A673 (cell line): ENCODE data around the gene PSPC1. TPM values are rescaled to one million over a fixed set of nuclear protein-coding genes. Genes with fewer than 3 reads are reported as not detected.

Source experiments
- BruUV-seq: library from RNA; stranded (reverse); fragments of 400-500 nt; replicated peaks from 2 replicates; lab custom pipeline; 2021; lab: Mats Ljungman, UMichigan
- CTCF ChIA-PET: fragments of 300-600 bp; sonication (Branson Sonifier 250); formaldehyde crosslinking; loops from one replicate; lab custom pipeline; 2022; ENCODE audit warnings: antibody characterized with exemption; lab: Charles Lee
- POLR2A ChIA-PET: fragments of 300-600 bp; sonication (Branson Sonifier 250); formaldehyde crosslinking; loops from one replicate; lab custom pipeline; 2022; ENCODE audit warnings: antibody characterized with exemption; ENCODE audit not compliant: low non-redundant PET; lab: Charles Lee
- DNase-seq: peaks from one replicate; pipeline ENCODE4 v3.0.0-alpha.2; 2015; ENCODE audit warnings: low spot score
- H3K27ac ChIP-seq: fragments of 200-600 bp; sonication (generic); 2 replicates; pipeline ENCODE4 v1.5.1; 2016; ENCODE audit warnings: mixed run types, low read depth, mild to moderate bottlenecking, mixed read lengths, antibody characterized with exemption, low read length; ENCODE audit not compliant: poor library complexity, severe bottlenecking
- H3K27me3 ChIP-seq: fragments of 200-600 bp; sonication (generic); replicated peaks from 2 replicates; pipeline ENCODE4 v1.6.1; 2017; ENCODE audit warnings: mixed run types, low read depth, mild to moderate bottlenecking, mixed read lengths, antibody characterized with exemption, low read length; ENCODE audit not compliant: insufficient read depth, poor library complexity
- H3K36me3 ChIP-seq: fragments of 200-600 bp; sonication (generic); 2 replicates; pipeline ENCODE4 v1.6.1; 2016; ENCODE audit warnings: mixed run types, mild to moderate bottlenecking, mixed read lengths, antibody characterized with exemption, low read length; ENCODE audit not compliant: insufficient read depth, poor library complexity, severe bottlenecking
- H3K4me1 ChIP-seq: fragments of 200-600 bp; sonication (generic); 2 replicates; pipeline ENCODE4 v1.6.1; 2017; ENCODE audit warnings: mixed run types, mild to moderate bottlenecking, mixed read lengths, antibody characterized with exemption, low read length; ENCODE audit not compliant: insufficient read depth, poor library complexity, severe bottlenecking
- H3K4me3 ChIP-seq: fragments of 200-600 bp; sonication (generic); 2 replicates; pipeline ENCODE4 v1.5.1; 2016; ENCODE audit warnings: low read depth, mixed run types, mild to moderate bottlenecking, mixed read lengths, low read length; ENCODE audit not compliant: poor library complexity, severe bottlenecking
- H3K9me3 ChIP-seq: fragments of 200-600 bp; sonication (generic); 2 replicates; pipeline ENCODE4 v1.6.1; 2016; ENCODE audit warnings: mixed run types, low read depth, mild to moderate bottlenecking, mixed read lengths, antibody characterized with exemption, low read length; ENCODE audit not compliant: poor library complexity, severe bottlenecking
- EZH2 ChIP-seq: fragments of 200-600 bp; sonication (generic); IDR thresholded peaks from 2 replicates; pipeline ENCODE4 v1.6.1; 2017; ENCODE audit warnings: borderline replicate concordance, low read depth, mild to moderate bottlenecking, mixed read lengths, antibody characterized with exemption, low read length; ENCODE audit not compliant: poor library complexity, severe bottlenecking
- intact Hi-C: fragments of 100-400 bp; cut with micrococcal nuclease; formaldehyde crosslinking; loops from one replicate; pipeline ENCODE4 v1.10.0; 2022; ENCODE audit not compliant: unreplicated experiment
- total RNA-seq: library from RNA; stranded (reverse); gene quantifications from 2 replicates; pipeline ENCODE4 v1.2.3, GENCODE V29; 2021
- TF ChIP-seq, protein P1 (sequence below): fragments of 300-800, 200-600 bp; sonication (generic); conservative IDR thresholded peaks from 2 replicates; pipeline ENCODE4 v1.5.1; 2017; ENCODE audit warnings: low read depth, mild to moderate bottlenecking, antibody characterized with exemption, low read length, moderate library complexity, mixed read lengths

The PSPC1 gene
- total RNA-seq, 1 experiment from 2014 or later, result 90.9 TPM

DNA sequence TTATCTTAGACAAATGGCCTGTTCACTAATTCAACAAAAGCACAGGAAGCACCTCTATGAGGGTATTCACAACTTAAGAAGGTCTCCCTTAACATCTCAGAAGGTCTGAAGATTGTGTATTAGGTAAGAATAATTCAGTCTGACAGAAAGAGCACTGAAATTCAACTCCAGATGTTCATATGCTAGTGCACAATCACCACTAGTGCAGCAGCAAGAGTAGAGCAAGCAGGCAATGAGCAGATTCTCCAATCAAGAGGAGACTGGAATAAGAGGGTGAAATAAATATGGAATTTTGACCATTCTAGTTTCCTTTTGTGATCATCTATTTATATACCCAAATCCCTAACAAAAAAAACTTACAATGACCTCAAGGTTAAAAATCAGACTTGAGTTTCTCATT lies 97.3 kb downstream of the PSPC1 start:
- no peak for DNase-seq
- Histone ChIP-seq H3K27ac (peak overlapping the region; percentile 1), H3K4me3 (no peak overlapping the region), H3K27me3 (no peaks in the 10 kb centered on the region), H3K36me3 (no peaks in the 10 kb centered on the region), H3K4me1 (peaks cover 8% of the 10 kb centered on the region), H3K9me3 (no peaks in the 10 kb centered on the region)
- ChIA-PET POLR2A (no interaction called here), CTCF (no interaction called here)
- TF ChIP-seq, protein P1, sequence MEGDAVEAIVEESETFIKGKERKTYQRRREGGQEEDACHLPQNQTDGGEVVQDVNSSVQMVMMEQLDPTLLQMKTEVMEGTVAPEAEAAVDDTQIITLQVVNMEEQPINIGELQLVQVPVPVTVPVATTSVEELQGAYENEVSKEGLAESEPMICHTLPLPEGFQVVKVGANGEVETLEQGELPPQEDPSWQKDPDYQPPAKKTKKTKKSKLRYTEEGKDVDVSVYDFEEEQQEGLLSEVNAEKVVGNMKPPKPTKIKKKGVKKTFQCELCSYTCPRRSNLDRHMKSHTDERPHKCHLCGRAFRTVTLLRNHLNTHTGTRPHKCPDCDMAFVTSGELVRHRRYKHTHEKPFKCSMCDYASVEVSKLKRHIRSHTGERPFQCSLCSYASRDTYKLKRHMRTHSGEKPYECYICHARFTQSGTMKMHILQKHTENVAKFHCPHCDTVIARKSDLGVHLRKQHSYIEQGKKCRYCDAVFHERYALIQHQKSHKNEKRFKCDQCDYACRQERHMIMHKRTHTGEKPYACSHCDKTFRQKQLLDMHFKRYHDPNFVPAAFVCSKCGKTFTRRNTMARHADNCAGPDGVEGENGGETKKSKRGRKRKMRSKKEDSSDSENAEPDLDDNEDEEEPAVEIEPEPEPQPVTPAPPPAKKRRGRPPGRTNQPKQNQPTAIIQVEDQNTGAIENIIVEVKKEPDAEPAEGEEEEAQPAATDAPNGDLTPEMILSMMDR, result no peak
- TF ChIP-seq EZH2, result no peak
- intact Hi-C loops, result no loop called here
- BruUV-seq, result no TSS peak

- no TSS peak for BruUV-seq
- Histone ChIP-seq H3K9me3 (no peaks in the 10 kb centered on the region), H3K4me3 (no peak overlapping the region), H3K27ac (peak overlapping the region; percentile 1), H3K36me3 (no peaks in the 10 kb centered on the region), H3K4me1 (peaks cover 8% of the 10 kb centered on the region), H3K27me3 (no peaks in the 10 kb centered on the region)
- DNase-seq, result no peak
- intact Hi-C loops, result no loop called here
- POLR2A ChIA-PET, result no interaction called here
- TF ChIP-seq, protein P1, result no peak
- no peak for TF ChIP-seq EZH2
- CTCF ChIA-PET, result no interaction called here
Measured at GRCh38 chr13:19685034-19685433, 97.7 kb downstream of the PSPC1 start.

DNA sequence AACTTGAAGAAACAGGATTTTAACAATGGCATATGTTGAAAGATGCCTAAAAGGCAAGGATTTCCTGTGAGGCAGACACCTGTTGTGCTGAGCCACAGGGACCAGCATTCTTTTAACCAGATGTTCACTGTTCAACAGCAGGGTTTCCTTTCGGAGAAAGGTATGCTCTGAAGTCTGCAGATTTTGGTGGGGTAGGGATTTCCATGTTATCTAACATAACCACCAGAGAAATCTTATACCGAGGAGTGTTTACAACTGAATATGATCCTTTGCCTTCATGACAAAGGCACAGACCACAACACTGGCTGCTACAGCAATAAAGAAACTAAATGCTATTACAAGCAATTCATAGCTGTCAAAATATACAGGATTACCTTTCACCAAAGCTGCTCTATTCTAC lies 101.2 kb downstream of the PSPC1 start:
- Histone ChIP-seq H3K27me3 (no peaks in the 10 kb centered on the region), H3K9me3 (no peaks in the 10 kb centered on the region), H3K27ac (no peak overlapping the region), H3K36me3 (peaks cover 6% of the 10 kb centered on the region), H3K4me3 (no peak overlapping the region), H3K4me1 (peaks cover 8% of the 10 kb centered on the region)
- no TSS peak for BruUV-seq
- ChIA-PET POLR2A (no interaction called here), CTCF (no interaction called here)
- TF ChIP-seq, protein P1, result no peak
- no peak for TF ChIP-seq EZH2
- DNase-seq, result peak; percentile 60
- intact Hi-C loops, result no loop called here
